ENCODE results near the gene AQP12B. TPM values are rescaled to one million over a fixed set of nuclear protein-coding genes. Genes with fewer than 3 reads are reported as not detected.
A peak's percentile ranks its signal among the peaks of the same experiment; 100 is the strongest.
"Not testable (repeated sequence)": the region's sequence is repeated elsewhere in the genome, so short reads cannot be mapped to it uniquely, and the experiment has no call there.

The AQP12B gene
- total and polyA plus RNA-seq, 2 of the 13 experiments (the other 11 are each of a cell fraction or from before 2014, with no cell fraction given), result not detected

- POLR2A ChIA-PET; H3K36me3 ChIP-seq (replicated peaks in 1 of 2; ENCODE audit: control insufficient read depth in 1 of 2, insufficient read depth in 2 of 2, low read length in 2 of 2); H3K79me2 ChIP-seq (ENCODE audit: insufficient read depth, low read length); H4K20me1 ChIP-seq (ENCODE audit: insufficient read depth, low read length); H3K4me2 ChIP-seq (ENCODE audit: low read depth, low read length); H3K9ac ChIP-seq (ENCODE audit: insufficient read depth, low read depth, low read length); FAIRE-seq; H2AFZ ChIP-seq (ENCODE audit: low read length); intact Hi-C loops (cut with micrococcal nuclease; ENCODE audit: unreplicated experiment); H3K4me3 ChIP-seq (replicated peaks in 1 of 3; ENCODE audit: insufficient read depth in 1 of 3, low read depth in 2 of 3, low read length in 3 of 3); in situ Hi-C loops (cut with HindIII; ENCODE audit: extremely low pct_ligation_motif_present, low pct_unique_long_range_greater_than_20kb); CTCF ChIA-PET (ENCODE audit: low intra/inter-chr PET ratio, low total read pairs); H3K4me1 ChIP-seq (ENCODE audit: insufficient read depth, low read length); DNase-seq (ENCODE audit: low spot score); BruUV-seq (replicated peaks); H3K27ac ChIP-seq (ENCODE audit: extremely low read length, insufficient read depth, low read length); H3K9me3 ChIP-seq (ENCODE audit: low read length); ATAC-seq; H3K27me3 ChIP-seq (ENCODE audit: control insufficient read depth in 1 of 2, insufficient read depth in 2 of 2, low read length in 2 of 2): not testable (repeated sequence)
- no CpG with 5 or more reads among the region's 12 CpGs for WGBS (ENCODE audit: low lambda C conversion rate)
Observed at GRCh38 chr2:240694304-240694703, 11.6 kb upstream of the AQP12B start.

- POLR2A ChIA-PET, result not testable (repeated sequence)
Observed at GRCh38 chr2:240692583-240693561, 10.2 kb upstream of the AQP12B start.

GRCh38 chr2:240691631-240692420 is 9.1 kb upstream of the AQP12B start, which contains the start of gene AQP12A:
Gene AQP12A, plus strand, starts transcription at chr2:240691866. Its CDS starts 48 bp downstream, at chr2:240691914.
- DNase-seq (ENCODE audit: low spot score); H3K79me2 ChIP-seq (ENCODE audit: insufficient read depth, low read length); BruUV-seq (replicated peaks); intact Hi-C loops (cut with micrococcal nuclease; ENCODE audit: unreplicated experiment); POLR2A ChIA-PET; H3K9ac ChIP-seq (ENCODE audit: insufficient read depth, low read depth, low read length); CTCF ChIA-PET (ENCODE audit: low intra/inter-chr PET ratio, low total read pairs); in situ Hi-C loops (cut with HindIII; ENCODE audit: extremely low pct_ligation_motif_present, low pct_unique_long_range_greater_than_20kb); H3K4me3 ChIP-seq (replicated peaks in 1 of 3; ENCODE audit: insufficient read depth in 1 of 3, low read depth in 2 of 3, low read length in 3 of 3); H3K4me2 ChIP-seq (ENCODE audit: low read depth, low read length); H3K36me3 ChIP-seq (replicated peaks in 1 of 2; ENCODE audit: control insufficient read depth in 1 of 2, insufficient read depth in 2 of 2, low read length in 2 of 2); H4K20me1 ChIP-seq (ENCODE audit: insufficient read depth, low read length); H3K9me3 ChIP-seq (ENCODE audit: low read length); H3K4me1 ChIP-seq (ENCODE audit: insufficient read depth, low read length); H2AFZ ChIP-seq (ENCODE audit: low read length); H3K27ac ChIP-seq (ENCODE audit: extremely low read length, insufficient read depth, low read length); FAIRE-seq: not testable (repeated sequence)
- WGBS (ENCODE audit: low lambda C conversion rate), result 38% methylated on average over 11 of the region's 37 CpGs
- H3K27me3 ChIP-seq (ENCODE audit: control insufficient read depth in 1 of 2, insufficient read depth in 2 of 2, low read length in 2 of 2), result peaks cover 13 to 28% of the 10 kb centered on the region in 2 experiments; a peak in 4 of 5 replicates
- peak; percentile 9 for ATAC-seq

More at GRCh38 chr2:240692583-240693561, 10.2 kb upstream of the AQP12B start:
- H3K9ac ChIP-seq (ENCODE audit: insufficient read depth, low read depth, low read length); H3K4me1 ChIP-seq (ENCODE audit: insufficient read depth, low read length); H3K27ac ChIP-seq (ENCODE audit: extremely low read length, insufficient read depth, low read length); FAIRE-seq; H4K20me1 ChIP-seq (ENCODE audit: insufficient read depth, low read length); H3K4me3 ChIP-seq (replicated peaks in 1 of 3; ENCODE audit: insufficient read depth in 1 of 3, low read depth in 2 of 3, low read length in 3 of 3); H3K36me3 ChIP-seq (replicated peaks in 1 of 2; ENCODE audit: control insufficient read depth in 1 of 2, insufficient read depth in 2 of 2, low read length in 2 of 2); DNase-seq (ENCODE audit: low spot score); BruUV-seq (replicated peaks); ATAC-seq; in situ Hi-C loops (cut with HindIII; ENCODE audit: extremely low pct_ligation_motif_present, low pct_unique_long_range_greater_than_20kb); H2AFZ ChIP-seq (ENCODE audit: low read length); H3K4me2 ChIP-seq (ENCODE audit: low read depth, low read length); H3K79me2 ChIP-seq (ENCODE audit: insufficient read depth, low read length); intact Hi-C loops (cut with micrococcal nuclease; ENCODE audit: unreplicated experiment); CTCF ChIA-PET (ENCODE audit: low intra/inter-chr PET ratio, low total read pairs); H3K9me3 ChIP-seq (ENCODE audit: low read length): not testable (repeated sequence)
- H3K27me3 ChIP-seq (ENCODE audit: control insufficient read depth in 1 of 2, insufficient read depth in 2 of 2, low read length in 2 of 2), result peaks cover 6 to 17% of the 10 kb centered on the region in 2 experiments; a peak in 4 of 5 replicates
- WGBS (ENCODE audit: low lambda C conversion rate), result 19% methylated on average over 7 of the region's 34 CpGs

- H3K36me3 ChIP-seq (replicated peaks in 1 of 2; ENCODE audit: control insufficient read depth in 1 of 2, insufficient read depth in 2 of 2, low read length in 2 of 2); H3K27ac ChIP-seq (ENCODE audit: extremely low read length, insufficient read depth, low read length); H3K9ac ChIP-seq (ENCODE audit: insufficient read depth, low read depth, low read length); H3K79me2 ChIP-seq (ENCODE audit: insufficient read depth, low read length); CTCF ChIA-PET (ENCODE audit: low intra/inter-chr PET ratio, low total read pairs); H4K20me1 ChIP-seq (ENCODE audit: insufficient read depth, low read length); H3K9me3 ChIP-seq (ENCODE audit: low read length); BruUV-seq (replicated peaks); H3K4me2 ChIP-seq (ENCODE audit: low read depth, low read length); intact Hi-C loops (cut with micrococcal nuclease; ENCODE audit: unreplicated experiment); H3K4me3 ChIP-seq (replicated peaks in 1 of 3; ENCODE audit: insufficient read depth in 1 of 3, low read depth in 2 of 3, low read length in 3 of 3); in situ Hi-C loops (cut with HindIII; ENCODE audit: extremely low pct_ligation_motif_present, low pct_unique_long_range_greater_than_20kb); H2AFZ ChIP-seq (ENCODE audit: low read length); ATAC-seq; FAIRE-seq; DNase-seq (ENCODE audit: low spot score); H3K4me1 ChIP-seq (ENCODE audit: insufficient read depth, low read length); POLR2A ChIA-PET: not testable (repeated sequence)
- WGBS (ENCODE audit: low lambda C conversion rate), result 0% methylated on average over 1 of the region's 2 CpGs
- peaks cover 16 to 35% of the 10 kb centered on the region in 2 experiments for H3K27me3 ChIP-seq (ENCODE audit: control insufficient read depth in 1 of 2, insufficient read depth in 2 of 2, low read length in 2 of 2)
Observed at GRCh38 chr2:240691075-240691427, 8.4 kb upstream of the AQP12B start.

Data from HepG2 (cell line).